Liver (tissue), 3 donors: ENCODE measurements around the gene FOXO6.

Experiments
- ATF3 ChIP-seq: IDR thresholded peaks from 2 replicates; pipeline ENCODE4 v1.6.1; 2016; ENCODE audit warnings: antibody characterized with exemption
- CTCF ChIP-seq: fragments of 150-350 bp; IDR thresholded peaks from 2 replicates; pipeline ENCODE4 v1.5.1; 2017; ENCODE audit warnings: improper control_type of control experiment, low read depth, low read length; ENCODE audit not compliant: missing input control
- EGR1 ChIP-seq, 2 donors: IDR thresholded peaks; 2 replicates each; pipeline ENCODE4 v1.6.1; 2016 to 2018; ENCODE audit warnings: antibody characterized with exemption in 2 of 2, low read depth in 2 of 2
- GABPA ChIP-seq, 2 donors: IDR thresholded peaks in 1 of 2; conservative IDR thresholded peaks in 1 of 2; 2 replicates each; pipeline ENCODE4 v1.6.1; 2016; ENCODE audit warnings: antibody characterized with exemption in 2 of 2, mild to moderate bottlenecking in 1 of 2, moderate library complexity in 1 of 2
- HNF4A ChIP-seq, 2 donors: conservative IDR thresholded peaks; 2 replicates each; pipeline ENCODE4 v1.6.1; 2016; ENCODE audit warnings: antibody characterized with exemption in 2 of 2, mild to moderate bottlenecking in 2 of 2
- JUND ChIP-seq, 2 donors: IDR thresholded peaks; 2 replicates each; pipeline ENCODE4 v1.6.1; 2016; ENCODE audit warnings: antibody characterized with exemption in 2 of 2
- MAX ChIP-seq: IDR thresholded peaks from 2 replicates; pipeline ENCODE4 v1.6.1; 2016; ENCODE audit warnings: antibody characterized with exemption
- RAD21 ChIP-seq, 2 donors: IDR thresholded peaks; 2 replicates each; pipeline ENCODE4 v1.6.1; 2016; ENCODE audit warnings: antibody characterized with exemption in 2 of 2, mild to moderate bottlenecking in 2 of 2
- REST ChIP-seq: IDR thresholded peaks from 2 replicates; pipeline ENCODE4 v1.6.1; 2016; ENCODE audit warnings: antibody characterized with exemption, mild to moderate bottlenecking
- RXRA ChIP-seq, 2 donors: IDR thresholded peaks; 2 replicates each; pipeline ENCODE4 v1.6.1; 2017 to 2018; ENCODE audit warnings: antibody characterized with exemption in 2 of 2, mild to moderate bottlenecking in 1 of 2
- SP1 ChIP-seq: IDR thresholded peaks from 2 replicates; pipeline ENCODE4 v1.6.1; 2018; ENCODE audit warnings: antibody characterized with exemption, mild to moderate bottlenecking
- TAF1 ChIP-seq: conservative IDR thresholded peaks from 2 replicates; pipeline ENCODE4 v1.6.1; 2016; ENCODE audit warnings: antibody characterized with exemption, mild to moderate bottlenecking
- YY1 ChIP-seq: IDR thresholded peaks from 2 replicates; pipeline ENCODE4 v1.6.1; 2016; ENCODE audit warnings: antibody characterized with exemption, mild to moderate bottlenecking
- ZBTB33 ChIP-seq: IDR thresholded peaks from 2 replicates; pipeline ENCODE4 v1.6.1; 2016; ENCODE audit warnings: antibody characterized with exemption
- donor health status: healthy.
- donor health status: healthy.

- TF ChIP-seq CTCF (no peak), RAD21 (IDR thresholded peaks at IDR 0.05) (no peak), YY1 (no peak), ATF3 (no peak), REST (no peak), JUND (IDR thresholded peaks at IDR 0.05) (no peak), MAX (no peak), ZBTB33 (no peak), GABPA (IDR thresholded peaks at IDR 0.05 in 1 of 2, conservative IDR thresholded peaks at IDR 0.05 in 1 of 2) (no peak), TAF1 (no peak), SP1 (no peak), RXRA (IDR thresholded peaks at IDR 0.05) (no peak), HNF4A (conservative IDR thresholded peaks at IDR 0.05) (no peak), EGR1 (IDR thresholded peaks at IDR 0.05; ENCODE audit: low read depth in 2 of 2) (no peak)
Observed at GRCh38 chr1:41393716-41394368, 32.6 kb downstream of the FOXO6 start.
